Measurements from ENCODE around the gene CR1. TPM values are rescaled to one million over a fixed set of nuclear protein-coding genes. Genes with fewer than 3 reads are reported as not detected.
A peak's percentile ranks its signal among the peaks of the same experiment; 100 is the strongest.

Gene CR1
- total RNA-seq, 4 donors from 2014 or later, result 0.15 to 3.5 (median 1.7) TPM

DNA sequence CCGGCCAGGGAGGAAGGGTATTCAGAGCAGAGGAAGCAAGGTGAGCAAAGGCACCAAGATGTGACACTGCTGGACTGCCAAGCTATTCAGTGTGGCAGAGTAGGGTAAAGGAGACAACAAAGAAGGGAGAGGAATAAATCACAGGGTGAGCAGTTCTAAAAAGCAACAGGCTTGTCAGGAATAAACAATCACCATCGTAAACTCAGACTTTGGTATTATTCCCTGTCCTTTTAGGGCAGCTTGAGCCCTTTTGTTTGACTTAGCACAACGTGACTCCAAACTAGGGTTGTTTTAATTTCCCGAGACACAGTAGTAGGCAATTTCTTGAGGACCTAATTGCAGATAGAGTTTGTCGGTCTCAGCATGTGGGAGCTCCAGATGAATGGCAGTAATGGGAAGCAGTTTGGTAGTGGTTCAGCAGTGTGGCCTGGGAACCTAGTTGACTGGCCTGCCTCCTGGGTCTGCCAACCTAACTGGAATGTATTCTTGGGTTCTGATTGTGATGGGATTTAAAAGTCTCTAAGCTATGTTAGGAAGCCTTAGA is 153.3 kb downstream of the CR1 start:
- Histone ChIP-seq H3K27ac (no peak overlapping the region), H3K9me3 (no peaks in the 10 kb centered on the region)

GRCh38 chr1:207649865-207650580 is 154.1 kb downstream of the CR1 start:
- TF ChIP-seq POLR2A (IDR thresholded peaks at IDR 0.05), result no peak
- TF ChIP-seq CTCF (IDR thresholded peaks at IDR 0.05), result no peak

More for the DNA sequence above, 153.3 kb downstream of the CR1 start:
- WGBS, 2 donors, result 57 to 63% methylated on average over 5 of the region's 5 CpGs
- no peaks in the 10 kb centered on the region for H3K36me3 ChIP-seq
- no peak overlapping the region for H3K4me3 ChIP-seq
- peaks cover 0 to 19% (median 0%) of the 10 kb centered on the region in 4 donors for H3K27me3 ChIP-seq
- H3K4me1 ChIP-seq, result peaks cover 0 to 15% (median 7%) of the 10 kb centered on the region in 3 donors
- TF ChIP-seq CTCF (IDR thresholded peaks at IDR 0.05) (no peak), POLR2A (IDR thresholded peaks at IDR 0.05) (no peak)
- intact Hi-C loops (cut with DNase I), result no loop called here
- DNase-seq, result no peak

GRCh38 chr1:207651583-207651982 is 155.6 kb downstream of the CR1 start:
- H3K4me1 ChIP-seq, result no peaks in the 10 kb centered on the region
- TF ChIP-seq CTCF (IDR thresholded peaks at IDR 0.05) (no peak), POLR2A (IDR thresholded peaks at IDR 0.05) (no peak)
- no peak overlapping the region for H3K4me3 ChIP-seq
- intact Hi-C loops (cut with DNase I), result no loop called here
- 82 to 92% methylated on average over 1 of the region's 1 CpG for WGBS, 2 donors
- DNase-seq, result no peak
- no peaks in the 10 kb centered on the region for H3K36me3 ChIP-seq
- H3K9me3 ChIP-seq, result no peaks in the 10 kb centered on the region
- H3K27ac ChIP-seq, result no peak overlapping the region
- H3K27me3 ChIP-seq, result peaks cover 0 to 8% (median 0%) of the 10 kb centered on the region in 4 donors

More at GRCh38 chr1:207649865-207650580, 154.1 kb downstream of the CR1 start:
- peaks cover 0 to 16% (median 0%) of the 10 kb centered on the region in 4 donors for H3K27me3 ChIP-seq
- peaks cover 0 to 8% (median 5%) of the 10 kb centered on the region in 3 donors for H3K4me1 ChIP-seq
- intact Hi-C loops (cut with DNase I), result no loop called here
- H3K9me3 ChIP-seq, result no peaks in the 10 kb centered on the region
- 73 to 74% methylated on average over 4 of the region's 4 CpGs for WGBS, 2 donors
- H3K36me3 ChIP-seq, result no peaks in the 10 kb centered on the region
- DNase-seq, result no peak
- H3K4me3 ChIP-seq, result no peak overlapping the region
- no peak overlapping the region for H3K27ac ChIP-seq

DNA sequence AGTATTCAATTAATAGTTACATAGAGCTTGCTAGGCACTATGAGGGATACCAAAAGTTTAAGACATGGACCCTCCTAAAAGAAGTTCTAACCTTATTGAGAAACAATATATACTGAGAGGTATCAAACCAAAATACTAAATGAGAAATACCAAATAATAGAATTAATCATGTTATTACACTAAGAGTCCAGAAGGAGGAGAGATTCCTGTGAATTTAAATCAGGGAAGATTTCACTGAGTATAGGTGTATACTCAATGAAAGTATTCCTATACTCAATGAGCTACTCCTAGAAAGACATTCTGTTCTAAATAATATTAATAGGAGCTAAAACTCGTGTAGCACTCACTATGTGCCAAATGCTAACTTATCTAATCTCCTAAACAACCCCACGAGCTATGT is 158.4 kb downstream of the CR1 start:
- H3K27ac ChIP-seq, result no peak overlapping the region
- no peak overlapping the region for H3K4me3 ChIP-seq
- WGBS, 2 donors, result 45 to 55% methylated on average over 2 of the region's 2 CpGs
- H3K9me3 ChIP-seq, result no peaks in the 10 kb centered on the region
- intact Hi-C loops (cut with DNase I), result no loop called here
- peaks cover 0 to 10% (median 0%) of the 10 kb centered on the region in 4 donors for H3K27me3 ChIP-seq
- H3K36me3 ChIP-seq, result no peaks in the 10 kb centered on the region
- DNase-seq, result no peak
- TF ChIP-seq POLR2A (IDR thresholded peaks at IDR 0.05) (no peak), CTCF (IDR thresholded peaks at IDR 0.05) (peak in 3 of 6 experiments; percentile 6 to 31 (median 16))
- no peaks in the 10 kb centered on the region for H3K4me1 ChIP-seq

DNA sequence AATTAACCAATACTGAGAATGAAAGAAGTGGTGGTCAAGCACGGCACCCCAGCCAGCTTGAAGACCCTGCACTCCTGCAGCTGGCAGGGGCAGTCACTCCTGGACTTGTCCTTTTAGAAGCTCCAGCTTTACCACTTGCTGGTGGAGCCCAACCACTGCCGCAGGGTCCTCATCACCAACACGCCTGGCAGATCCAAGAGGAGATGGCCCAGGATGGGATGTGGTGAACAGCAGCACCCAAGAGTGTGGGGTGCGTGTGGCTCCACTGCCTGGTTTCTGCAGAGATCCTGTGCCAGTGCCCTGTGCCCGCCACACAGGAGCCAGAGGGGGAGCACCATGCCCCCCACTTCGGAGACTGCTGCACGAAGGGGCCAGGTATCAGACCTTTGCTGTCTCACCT is 162.5 kb downstream of the CR1 start:
- no peak overlapping the region for H3K4me3 ChIP-seq
- H3K36me3 ChIP-seq, result no peaks in the 10 kb centered on the region
- peaks cover 0 to 13% (median 0%) of the 10 kb centered on the region in 4 donors for H3K27me3 ChIP-seq
- DNase-seq, result no peak
- TF ChIP-seq POLR2A (IDR thresholded peaks at IDR 0.05) (no peak), CTCF (IDR thresholded peaks at IDR 0.05) (no peak)
- WGBS, 2 donors, result 82% methylated on average over 3 of the region's 7 CpGs; no CpG with 5 or more reads in 1 of the 2 donors
- no peak overlapping the region for H3K27ac ChIP-seq
- intact Hi-C loops (cut with DNase I), result no loop called here
- no peaks in the 10 kb centered on the region for H3K4me1 ChIP-seq
- H3K9me3 ChIP-seq, result peaks cover 0 to 5% (median 0%) of the 10 kb centered on the region in 3 donors
